GM19240 (cell line): ENCODE measurements around the gene CAV2.
"Not testable (repeated sequence)": the region's sequence is repeated elsewhere in the genome, so short reads cannot be mapped to it uniquely, and the experiment has no call there.

Experiments
- DNase-seq: peaks from one replicate; pipeline ENCODE4 v3.0.0; 2011; ENCODE audit warnings: low spot score; ENCODE audit not compliant: insufficient read length

The CAV2 gene

DNA sequence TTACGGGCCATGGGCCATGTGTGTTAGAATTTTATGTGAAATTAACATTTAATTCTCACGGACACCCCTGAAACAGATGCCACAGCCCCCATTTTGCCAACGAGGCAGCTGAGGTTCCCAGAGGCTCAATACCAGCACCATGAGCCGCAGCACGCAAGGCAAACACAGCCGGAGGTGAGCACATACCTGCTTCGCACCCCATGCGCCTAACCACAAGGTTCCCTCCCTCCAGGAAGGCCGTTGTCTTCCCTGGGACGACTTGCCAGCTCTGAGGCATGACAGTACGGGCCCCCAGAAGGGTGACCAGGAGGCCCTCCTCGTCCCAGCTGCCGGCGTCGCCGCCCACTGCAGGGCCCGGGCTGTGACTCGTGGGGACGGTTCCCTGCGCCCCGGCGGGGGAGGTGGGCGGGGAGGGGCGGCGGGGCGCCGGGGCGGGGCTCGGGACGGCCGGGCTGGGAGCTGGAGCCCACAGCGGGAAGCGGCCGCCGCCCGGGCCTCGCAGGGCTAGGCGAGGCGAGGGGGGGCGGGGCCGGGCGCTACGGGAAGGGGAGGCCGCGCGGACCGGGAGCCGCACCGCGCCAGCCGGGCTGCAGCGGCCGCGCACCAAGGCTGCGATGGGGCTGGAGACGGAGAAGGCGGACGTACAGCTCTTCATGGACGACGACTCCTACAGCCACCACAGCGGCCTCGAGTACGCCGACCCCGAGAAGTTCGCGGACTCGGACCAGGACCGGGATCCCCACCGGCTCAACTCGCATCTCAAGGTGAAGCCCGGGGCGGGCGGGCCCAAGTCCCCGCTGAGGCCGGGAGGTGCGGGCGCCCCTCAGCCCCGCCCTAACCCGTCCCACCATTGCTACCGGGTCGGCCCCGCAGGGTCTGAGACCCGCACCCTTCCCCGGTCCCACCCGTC lies at the start of gene CAV2:
Gene CAV2 (plus strand): TSS at position 571 of the 910 bp plus-strand sequence. CDS start 44 bp downstream, at position 615.
- no peak for DNase-seq

DNA sequence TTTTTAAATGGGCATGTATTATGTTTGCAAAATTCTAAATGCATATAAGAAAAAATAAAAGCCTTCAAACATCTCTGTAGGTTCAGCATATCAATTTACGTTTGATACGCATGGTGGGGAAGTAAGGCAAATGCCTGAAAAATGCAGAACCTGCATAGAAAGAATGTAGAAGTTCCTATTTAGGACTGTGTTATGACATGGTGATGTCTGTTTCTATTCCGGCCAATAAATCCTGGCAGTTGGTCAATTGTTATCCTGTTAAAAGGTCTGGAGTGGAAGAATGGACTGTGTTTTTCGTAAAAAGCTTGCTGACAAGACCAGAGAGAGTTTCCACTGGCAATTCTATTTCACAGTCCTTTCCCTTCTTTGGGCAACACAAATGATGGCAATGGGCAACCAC lies 49.6 kb upstream of the CAV2 start:
- DNase-seq, result no peak

GRCh38 chr7:116451957-116452729 lies 47.4 kb upstream of the CAV2 start:
- no peak for DNase-seq

GRCh38 chr7:116454377-116454776 lies 45.2 kb upstream of the CAV2 start:
- no peak for DNase-seq

DNA sequence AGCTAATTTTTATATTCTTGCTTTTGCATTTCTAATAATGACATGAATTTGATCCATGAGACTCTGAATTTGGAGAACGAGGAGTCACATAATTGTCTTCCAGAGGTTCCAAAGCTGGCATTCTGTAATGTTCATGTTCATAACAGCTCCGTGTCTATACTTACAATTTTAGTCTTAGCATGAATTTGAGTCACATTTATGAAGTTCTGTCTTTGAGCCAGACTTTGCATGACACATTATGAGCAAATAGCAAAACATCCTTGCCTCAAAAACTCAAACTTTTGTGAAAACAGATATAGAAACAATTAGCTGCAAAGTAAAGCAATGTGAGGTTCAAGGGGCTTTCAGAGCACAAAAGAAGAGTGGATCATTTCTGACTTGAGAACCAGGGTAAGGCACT lies 44.5 kb upstream of the CAV2 start:
- no peak for DNase-seq

DNA sequence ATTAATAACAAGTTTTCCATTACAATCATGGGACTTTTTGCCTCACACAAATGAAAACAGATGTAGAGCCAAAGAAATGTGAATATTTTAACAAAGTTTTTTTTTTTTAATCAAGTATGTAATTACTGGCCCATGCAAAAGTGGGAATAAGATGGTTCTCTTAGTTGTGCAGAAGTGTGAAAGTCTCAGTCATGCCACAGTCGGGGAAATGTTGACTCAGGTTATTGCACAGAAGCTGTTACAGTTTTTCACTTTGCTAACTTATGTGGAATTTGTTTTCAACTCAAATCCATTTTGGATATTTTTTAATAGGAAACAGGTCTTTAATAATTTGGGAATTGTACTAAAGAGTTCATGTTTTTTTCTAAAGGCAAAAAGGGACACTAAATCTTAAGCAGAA lies 44.0 kb upstream of the CAV2 start:
- no peak for DNase-seq

GRCh38 chr7:116461500-116461899 lies 38.0 kb upstream of the CAV2 start:
- no peak for DNase-seq

- no peak for DNase-seq
Measured at GRCh38 chr7:116463956-116464355, 35.6 kb upstream of the CAV2 start.

GRCh38 chr7:116464375-116464774 lies 35.2 kb upstream of the CAV2 start:
- DNase-seq, result no peak

- no peak for DNase-seq
Measured at GRCh38 chr7:116465125-116465524, 34.4 kb upstream of the CAV2 start.

DNA sequence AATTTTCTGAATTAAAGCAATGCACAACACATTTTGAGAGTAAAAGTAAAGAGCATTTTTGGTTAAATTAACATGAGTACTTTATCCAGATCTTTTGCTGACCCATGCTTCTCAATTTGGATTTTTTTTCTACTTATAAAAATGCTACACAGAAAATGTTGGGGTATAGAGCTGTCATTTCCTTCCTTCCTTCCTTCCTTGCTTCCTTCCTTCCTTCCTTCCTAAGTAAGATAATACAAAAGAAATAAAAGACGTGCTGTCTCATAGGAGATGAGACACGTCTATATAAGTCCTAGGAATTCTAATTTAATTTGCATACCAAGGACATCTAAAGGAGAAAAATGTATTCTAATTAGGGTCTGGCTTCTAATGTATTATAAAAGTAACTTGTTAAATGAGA lies 31.0 kb upstream of the CAV2 start:
- DNase-seq, result no peak

- DNase-seq, result no peak
Measured at GRCh38 chr7:116477625-116478024, 21.9 kb upstream of the CAV2 start.

- no peak for DNase-seq
Measured at GRCh38 chr7:116478834-116479233, 20.7 kb upstream of the CAV2 start.

- no peak for DNase-seq
Measured at GRCh38 chr7:116483271-116483942, 16.1 kb upstream of the CAV2 start.

DNA sequence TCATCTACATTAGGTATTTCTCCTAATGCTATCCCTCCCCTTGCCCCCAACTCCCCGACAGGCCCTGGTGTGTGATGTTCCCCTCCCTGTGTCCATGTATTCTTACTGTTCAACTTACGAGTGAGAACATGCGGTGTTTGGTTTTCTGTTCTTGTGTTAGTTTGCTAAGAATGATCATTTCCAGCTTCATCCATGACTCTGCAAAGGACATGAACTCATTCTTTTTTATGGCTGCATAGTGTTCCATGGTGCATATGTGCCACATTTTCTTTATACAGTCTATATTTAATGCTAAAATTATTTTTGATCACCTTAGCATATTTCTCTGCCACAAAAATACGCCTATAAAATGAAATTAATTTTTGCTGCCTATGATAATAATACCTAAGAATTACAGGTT lies 15.1 kb upstream of the CAV2 start:
- DNase-seq, result not testable (repeated sequence)

DNA sequence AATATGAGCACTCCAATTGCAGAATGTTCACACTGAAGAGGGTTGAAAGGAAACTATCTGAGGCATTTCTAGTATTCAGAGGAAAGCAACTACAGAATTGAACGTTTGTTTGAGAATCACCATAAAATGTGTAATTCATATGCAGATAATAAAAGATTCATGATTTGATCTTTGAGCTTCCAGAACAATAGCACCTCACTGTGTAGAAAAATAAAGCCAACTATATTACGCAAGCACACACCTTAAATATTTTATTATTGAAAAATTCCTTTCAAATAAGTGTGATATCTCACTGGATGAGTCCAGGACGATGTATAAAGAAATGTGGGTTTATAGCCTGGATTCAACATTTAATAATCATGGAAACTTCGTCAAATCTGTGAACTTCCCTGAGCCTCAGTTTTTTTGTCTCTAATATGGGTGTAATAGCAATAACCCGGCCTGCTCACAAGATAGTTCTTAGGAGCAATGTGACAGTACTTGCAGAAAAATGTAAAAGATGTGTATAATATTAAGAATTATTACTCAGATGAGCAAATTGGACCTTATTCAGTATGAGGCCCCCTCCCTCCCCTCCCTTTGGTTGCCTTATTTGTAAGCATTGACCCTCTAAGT lies 11.5 kb upstream of the CAV2 start:
- no peak for DNase-seq

DNA sequence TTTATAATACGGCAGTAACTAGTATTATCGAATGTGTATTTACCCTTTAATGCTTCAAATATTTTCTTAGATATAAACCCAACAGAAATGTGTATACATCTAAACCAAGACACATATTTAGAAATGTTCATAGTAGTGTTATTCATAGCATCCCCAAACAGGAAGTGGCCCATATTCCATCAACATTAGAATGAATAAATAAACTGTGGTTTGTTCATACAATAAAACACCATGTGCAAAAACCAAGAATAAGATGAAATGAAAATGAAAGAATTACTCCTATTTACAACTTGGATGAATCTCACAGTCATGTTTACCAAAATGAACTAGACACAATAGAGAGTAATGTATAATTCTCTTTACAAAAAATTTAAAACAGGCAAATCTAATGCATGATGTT lies 9.2 kb upstream of the CAV2 start:
- no peak for DNase-seq

GRCh38 chr7:116491887-116492653 lies 7.5 kb upstream of the CAV2 start:
- no peak for DNase-seq

DNA sequence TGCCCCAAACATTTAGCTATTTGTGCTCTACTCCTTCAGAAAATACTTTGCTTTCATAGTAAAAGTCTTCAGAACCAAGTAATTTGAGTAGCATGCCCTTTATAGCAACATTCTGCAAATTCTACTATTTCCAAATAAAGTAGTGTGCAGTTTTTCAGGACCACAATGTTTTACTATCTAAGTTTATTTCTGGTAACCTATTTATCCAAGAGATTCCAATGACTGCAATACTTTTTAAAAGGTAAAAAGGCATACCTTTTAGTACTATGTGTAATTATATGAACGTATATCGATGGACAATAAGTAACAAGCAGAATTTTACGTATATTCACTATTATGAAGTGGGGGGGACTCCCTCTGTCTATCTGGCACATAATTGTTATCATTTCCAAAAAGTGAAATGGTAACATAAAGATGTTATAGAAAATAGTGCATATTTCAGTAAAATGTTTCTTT lies 6.9 kb upstream of the CAV2 start:
- DNase-seq, result no peak

DNA sequence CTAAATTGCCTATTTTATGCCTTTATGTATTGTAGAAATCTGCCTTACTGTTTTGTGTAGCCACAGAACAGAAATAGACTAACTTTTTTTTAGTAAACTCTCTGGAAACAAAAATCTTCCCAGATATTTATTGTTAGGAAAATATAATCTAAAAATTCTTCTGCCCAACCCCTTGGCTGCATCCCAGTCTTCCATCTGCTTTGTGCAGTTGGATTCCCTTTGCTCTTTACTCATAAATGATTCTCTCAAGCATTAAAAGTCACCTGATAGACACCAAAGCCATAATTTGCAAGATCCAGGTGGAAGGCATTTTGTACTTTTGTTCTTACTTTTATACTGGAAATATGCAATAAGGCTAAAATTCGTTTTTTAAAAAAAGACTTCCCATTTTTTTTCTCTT lies 6.1 kb upstream of the CAV2 start:
- no peak for DNase-seq

GRCh38 chr7:116494472-116494871 lies 5.1 kb upstream of the CAV2 start:
- no peak for DNase-seq
